ENCODE measurements around the gene HMBS. TPM values are rescaled to one million over a fixed set of nuclear protein-coding genes. Genes with fewer than 3 reads are reported as not detected.
A peak's percentile ranks its signal among the peaks of the same experiment; 100 is the strongest.

HMBS gene
- total RNA-seq, 4 donors from 2014 or later = 6.7 to 18.3 (median 10.6) TPM

DNA sequence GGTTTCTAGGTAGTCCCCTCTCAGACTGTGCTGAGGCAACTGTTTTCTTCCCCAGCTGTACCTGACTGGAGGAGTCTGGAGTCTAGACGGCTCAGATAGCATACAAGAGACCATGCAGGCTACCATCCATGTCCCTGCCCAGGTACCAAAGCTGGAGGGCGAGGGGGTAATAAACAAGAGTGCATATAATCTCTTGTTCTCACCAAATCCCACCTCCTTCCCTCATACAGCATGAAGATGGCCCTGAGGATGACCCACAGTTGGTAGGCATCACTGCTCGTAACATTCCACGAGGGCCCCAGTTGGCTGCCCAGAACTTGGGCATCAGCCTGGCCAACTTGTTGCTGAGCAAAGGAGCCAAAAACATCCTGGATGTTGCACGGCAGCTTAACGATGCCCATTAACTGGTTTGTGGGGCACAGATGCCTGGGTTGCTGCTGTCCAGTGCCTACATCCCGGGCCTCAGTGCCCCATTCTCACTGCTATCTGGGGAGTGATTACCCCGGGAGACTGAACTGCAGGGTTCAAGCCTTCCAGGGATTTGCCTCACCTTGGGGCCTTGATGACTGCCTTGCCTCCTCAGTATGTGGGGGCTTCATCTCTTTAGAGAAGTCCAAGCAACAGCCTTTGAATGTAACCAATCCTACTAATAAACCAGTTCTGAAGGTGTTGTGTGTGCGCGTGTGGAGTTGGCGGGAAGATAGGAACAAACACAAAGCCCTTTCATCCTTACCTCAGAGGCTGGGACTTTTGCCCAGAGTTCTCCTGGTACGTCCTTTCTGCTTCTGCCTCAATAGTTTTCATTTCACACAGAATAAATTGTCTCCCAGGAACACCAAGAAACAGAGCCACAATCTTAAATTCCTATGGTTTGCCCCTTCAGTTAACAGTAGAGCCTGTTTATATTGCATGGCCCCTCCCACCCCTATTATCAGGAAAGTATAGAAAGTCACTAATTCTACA lies 8.5 kb downstream of the HMBS start:
- peaks cover 0 to 37% (median 9%) of the 10 kb centered on the region in 3 donors for H3K36me3 ChIP-seq
- no peak for DNase-seq (ENCODE audit: low spot score in 2 of 2)
- peak overlapping the region in 3 of 4 donors; percentile 94 to 96 (median 95) for H3K27ac ChIP-seq
- H3K27me3 ChIP-seq = no peaks in the 10 kb centered on the region
- TF ChIP-seq EP300 (IDR thresholded peaks at IDR 0.05) (no peak), POLR2A (IDR thresholded peaks at IDR 0.05) (no peak)
- TF ChIP-seq, protein P1, sequence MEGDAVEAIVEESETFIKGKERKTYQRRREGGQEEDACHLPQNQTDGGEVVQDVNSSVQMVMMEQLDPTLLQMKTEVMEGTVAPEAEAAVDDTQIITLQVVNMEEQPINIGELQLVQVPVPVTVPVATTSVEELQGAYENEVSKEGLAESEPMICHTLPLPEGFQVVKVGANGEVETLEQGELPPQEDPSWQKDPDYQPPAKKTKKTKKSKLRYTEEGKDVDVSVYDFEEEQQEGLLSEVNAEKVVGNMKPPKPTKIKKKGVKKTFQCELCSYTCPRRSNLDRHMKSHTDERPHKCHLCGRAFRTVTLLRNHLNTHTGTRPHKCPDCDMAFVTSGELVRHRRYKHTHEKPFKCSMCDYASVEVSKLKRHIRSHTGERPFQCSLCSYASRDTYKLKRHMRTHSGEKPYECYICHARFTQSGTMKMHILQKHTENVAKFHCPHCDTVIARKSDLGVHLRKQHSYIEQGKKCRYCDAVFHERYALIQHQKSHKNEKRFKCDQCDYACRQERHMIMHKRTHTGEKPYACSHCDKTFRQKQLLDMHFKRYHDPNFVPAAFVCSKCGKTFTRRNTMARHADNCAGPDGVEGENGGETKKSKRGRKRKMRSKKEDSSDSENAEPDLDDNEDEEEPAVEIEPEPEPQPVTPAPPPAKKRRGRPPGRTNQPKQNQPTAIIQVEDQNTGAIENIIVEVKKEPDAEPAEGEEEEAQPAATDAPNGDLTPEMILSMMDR (IDR thresholded peaks at IDR 0.05) = no peak
- WGBS, 2 donors = 32 to 43% methylated on average over 12 of the region's 12 CpGs
- H3K4me1 ChIP-seq = peaks cover 0 to 30% (median 18%) of the 10 kb centered on the region in 4 donors
- H3K9me3 ChIP-seq = no peaks in the 10 kb centered on the region
- H3K4me3 ChIP-seq = peak overlapping the region in 3 of 4 donors; percentile 88 to 97 (median 96)

- 1 to 2% methylated on average over 19 to 53 of the region's 81 CpGs for WGBS, 2 donors
- H3K4me1 ChIP-seq = peaks cover 0 to 30% (median 18%) of the 10 kb centered on the region in 4 donors
- H3K9me3 ChIP-seq = no peaks in the 10 kb centered on the region
- peak overlapping the region; percentile 59 to 97 (median 92) for H3K4me3 ChIP-seq
- peak in 1 of 2 donors; percentile 31 for DNase-seq (ENCODE audit: low spot score in 2 of 2)
- H3K27ac ChIP-seq = peak overlapping the region; percentile 83 to 96 (median 94)
- TF ChIP-seq, protein P1 (IDR thresholded peaks at IDR 0.05) = no peak
- TF ChIP-seq POLR2A (IDR thresholded peaks at IDR 0.05) (no peak), EP300 (IDR thresholded peaks at IDR 0.05) (no peak)
- no peaks in the 10 kb centered on the region for H3K27me3 ChIP-seq
- H3K36me3 ChIP-seq = peaks cover 0 to 38% (median 10%) of the 10 kb centered on the region in 3 donors
Observed at GRCh38 chr11:119093942-119094815, 9.5 kb downstream of the HMBS start.

GRCh38 chr11:119094816-119095065 lies 10.1 kb downstream of the HMBS start:
- Histone ChIP-seq H3K9me3 (no peaks in the 10 kb centered on the region), H3K4me3 (peak overlapping the region; percentile 59 to 97 (median 92)), H3K4me1 (peaks cover 0 to 30% (median 18%) of the 10 kb centered on the region in 4 donors), H3K27me3 (no peaks in the 10 kb centered on the region), H3K27ac (peak overlapping the region; percentile 83 to 96 (median 94)), H3K36me3 (peaks cover 0 to 38% (median 10%) of the 10 kb centered on the region in 3 donors)
- peak; percentile 64 to 75 for DNase-seq (ENCODE audit: low spot score in 2 of 2)
- TF ChIP-seq EP300 (IDR thresholded peaks at IDR 0.05) = no peak
- TF ChIP-seq, protein P1 (IDR thresholded peaks at IDR 0.05) = peak in 3 of 5 experiments; percentile 68 to 84 (median 83)
- 0% methylated on average over 15 of the region's 19 CpGs; no CpG with 5 or more reads in 1 of the 2 donors for WGBS, 2 donors

DNA sequence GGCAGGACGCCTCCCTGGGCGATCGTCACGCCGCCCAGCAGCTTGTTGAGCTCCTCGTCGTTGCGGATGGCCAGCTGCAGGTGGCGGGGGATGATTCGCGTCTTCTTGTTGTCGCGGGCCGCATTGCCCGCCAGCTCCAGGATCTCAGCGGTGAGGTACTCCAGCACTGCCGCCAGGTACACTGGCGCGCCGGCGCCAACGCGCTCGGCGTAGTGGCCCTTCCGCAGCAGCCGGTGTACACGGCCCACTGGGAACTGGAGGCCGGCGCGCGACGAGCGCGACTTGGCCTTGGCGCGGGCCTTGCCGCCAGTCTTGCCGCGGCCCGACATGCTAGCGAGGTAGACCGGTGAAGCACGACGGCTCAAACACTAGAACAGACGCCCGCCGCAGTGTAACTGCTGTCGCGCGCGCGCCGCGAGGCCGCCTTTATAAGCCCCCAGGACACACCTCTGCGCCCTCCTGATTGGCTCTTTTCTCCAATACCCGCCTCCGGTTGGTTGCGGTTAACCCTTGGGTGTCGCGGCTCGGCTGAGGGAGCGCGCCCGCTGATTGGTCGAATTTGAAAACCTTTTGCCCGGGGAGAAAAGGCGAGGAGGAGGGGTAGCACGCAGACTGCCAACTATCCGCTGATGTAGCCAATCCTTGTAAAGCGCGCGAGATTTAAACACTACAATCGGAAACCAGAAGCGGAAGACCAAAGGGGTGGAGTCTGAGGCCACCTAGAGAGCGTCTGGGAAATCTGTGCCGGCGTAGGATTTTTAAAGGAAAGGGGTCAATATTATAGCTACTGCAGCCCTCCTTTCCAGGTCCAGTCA lies 10.6 kb downstream of the HMBS start:
- WGBS, 2 donors = 0 to 1% methylated on average over 34 to 73 of the region's 79 CpGs
- Histone ChIP-seq H3K27ac (peak overlapping the region; percentile 83 to 96 (median 94)), H3K36me3 (peaks cover 0 to 38% (median 10%) of the 10 kb centered on the region in 3 donors)

More for the DNA sequence above, 10.6 kb downstream of the HMBS start:
- TF ChIP-seq, protein P1 (IDR thresholded peaks at IDR 0.05) = peak in 2 of 5 experiments; percentile 80 to 87
- TF ChIP-seq EP300 (IDR thresholded peaks at IDR 0.05) = peak; percentile 77 to 100
- peak; percentile 97 to 98 for TF ChIP-seq POLR2A (IDR thresholded peaks at IDR 0.05)
- peak; percentile 98 to 99 for DNase-seq (ENCODE audit: low spot score in 2 of 2)
- no peaks in the 10 kb centered on the region for H3K27me3 ChIP-seq
- peak overlapping the region; percentile 59 to 97 (median 92) for H3K4me3 ChIP-seq
- no peaks in the 10 kb centered on the region for H3K9me3 ChIP-seq
- peaks cover 0 to 35% (median 21%) of the 10 kb centered on the region in 4 donors for H3K4me1 ChIP-seq

Measured in tibial nerve (tissue), 4 donors.